SK-N-SH (cell line): ENCODE measurements around the gene ZAR1.

Source experiments
- PBX3 ChIP-seq: IDR thresholded peaks from 2 replicates; pipeline ENCODE4; 2012
- RXRA ChIP-seq: IDR thresholded peaks from 2 replicates; pipeline ENCODE4 v1.4.0; 2012; ENCODE audit warnings: low read depth, mild to moderate bottlenecking, borderline replicate concordance

GRCh38 chr4:48483777-48484493, 6.1 kb upstream of the ZAR1 start:
- TF ChIP-seq RXRA: no peak
- TF ChIP-seq PBX3: no peak
